IPS-18a (cell line): ENCODE results near the gene TSPAN16.
A peak's percentile ranks its signal among the peaks of the same experiment; 100 is the strongest.

ENCODE experiments used
- H3K27ac ChIP-seq: one replicate; pipeline ENCODE4 v1.5.1; 2013; ENCODE audit warnings: low read length
- H3K27me3 ChIP-seq: one replicate; pipeline ENCODE4 v1.6.1; 2013; ENCODE audit warnings: mild to moderate bottlenecking, low read length; ENCODE audit not compliant: control insufficient read depth, insufficient read depth
- H3K36me3 ChIP-seq: one replicate; pipeline ENCODE4 v1.6.1; 2013; ENCODE audit warnings: low read depth, low read length; ENCODE audit not compliant: control insufficient read depth
- H3K4me1 ChIP-seq: one replicate; pipeline ENCODE4 v1.6.1; 2013; ENCODE audit warnings: low read depth, low read length; ENCODE audit not compliant: control insufficient read depth
- H3K4me3 ChIP-seq: one replicate; pipeline ENCODE4 v1.5.1; 2013; ENCODE audit warnings: low read length
- H3K9ac ChIP-seq: one replicate; pipeline ENCODE4 v1.6.1; 2013; ENCODE audit warnings: mild to moderate bottlenecking, low read length, moderate library complexity
- H3K9me3 ChIP-seq: one replicate; pipeline ENCODE4 v1.6.1; 2013; ENCODE audit warnings: low read depth, low read length; ENCODE audit not compliant: control insufficient read depth

The TSPAN16 gene

GRCh38 chr19:11355160-11356073 lies 59.5 kb downstream of the TSPAN16 start, which contains the start of gene PLPPR2:
PLPPR2 (plus strand) TSS chr19:11355432; CDS start chr19:11357674, 2,242 bp downstream.
- Histone ChIP-seq H3K9ac (no peak within 1 kb of the TSS), H3K27me3 (peaks cover 9% of the 10 kb centered on the region), H3K27ac (no peak within 1 kb of the TSS), H3K9me3 (no peaks in the 10 kb centered on the region), H3K4me3 (peak within 1 kb of the TSS; percentile 44), H3K36me3 (no peaks in the 10 kb centered on the region), H3K4me1 (no peaks in the 10 kb centered on the region)

GRCh38 chr19:11356074-11356397 lies 60.1 kb downstream of the TSPAN16 start:
- Histone ChIP-seq H3K4me3 (peak overlapping the region; percentile 44), H3K27me3 (peaks cover 14% of the 10 kb centered on the region), H3K4me1 (no peaks in the 10 kb centered on the region), H3K9me3 (no peaks in the 10 kb centered on the region), H3K9ac (no peak overlapping the region), H3K36me3 (no peaks in the 10 kb centered on the region), H3K27ac (no peak overlapping the region)

- no peak overlapping the region for H3K4me3 ChIP-seq
- no peak overlapping the region for H3K27ac ChIP-seq
- no peaks in the 10 kb centered on the region for H3K9me3 ChIP-seq
- no peak overlapping the region for H3K9ac ChIP-seq
- no peaks in the 10 kb centered on the region for H3K36me3 ChIP-seq
- H3K4me1 ChIP-seq: no peaks in the 10 kb centered on the region
- H3K27me3 ChIP-seq: peaks cover 14% of the 10 kb centered on the region
Observed at GRCh38 chr19:11356676-11357550, 61.0 kb downstream of the TSPAN16 start.

- peaks cover 14% of the 10 kb centered on the region for H3K27me3 ChIP-seq
- H3K27ac ChIP-seq: no peak overlapping the region
- H3K9ac ChIP-seq: no peak overlapping the region
- H3K4me3 ChIP-seq: no peak overlapping the region
- H3K4me1 ChIP-seq: no peaks in the 10 kb centered on the region
- no peaks in the 10 kb centered on the region for H3K36me3 ChIP-seq
- H3K9me3 ChIP-seq: no peaks in the 10 kb centered on the region
Observed at GRCh38 chr19:11359421-11359820, 63.5 kb downstream of the TSPAN16 start.

- Histone ChIP-seq H3K9ac (no peak overlapping the region), H3K36me3 (no peaks in the 10 kb centered on the region), H3K9me3 (no peaks in the 10 kb centered on the region), H3K4me1 (no peaks in the 10 kb centered on the region), H3K27ac (no peak overlapping the region), H3K4me3 (peak overlapping the region; percentile 52), H3K27me3 (peaks cover 8% of the 10 kb centered on the region)
Observed at GRCh38 chr19:11361037-11361770, 65.2 kb downstream of the TSPAN16 start.

GRCh38 chr19:11361771-11362731 lies 66.1 kb downstream of the TSPAN16 start:
- Histone ChIP-seq H3K9me3 (no peaks in the 10 kb centered on the region), H3K27ac (no peak overlapping the region), H3K27me3 (peaks cover 6% of the 10 kb centered on the region), H3K36me3 (no peaks in the 10 kb centered on the region), H3K4me1 (no peaks in the 10 kb centered on the region), H3K9ac (no peak overlapping the region), H3K4me3 (peak overlapping the region; percentile 52)

GRCh38 chr19:11363881-11364280 lies 67.9 kb downstream of the TSPAN16 start:
- Histone ChIP-seq H3K9me3 (no peaks in the 10 kb centered on the region), H3K27me3 (peaks cover 6% of the 10 kb centered on the region), H3K9ac (no peak overlapping the region), H3K4me3 (no peak overlapping the region), H3K4me1 (no peaks in the 10 kb centered on the region), H3K36me3 (no peaks in the 10 kb centered on the region), H3K27ac (no peak overlapping the region)

GRCh38 chr19:11364296-11364904 lies 68.4 kb downstream of the TSPAN16 start:
- Histone ChIP-seq H3K9ac (no peak overlapping the region), H3K27me3 (peaks cover 6% of the 10 kb centered on the region), H3K36me3 (no peaks in the 10 kb centered on the region), H3K9me3 (no peaks in the 10 kb centered on the region), H3K27ac (no peak overlapping the region), H3K4me1 (no peaks in the 10 kb centered on the region), H3K4me3 (no peak overlapping the region)

GRCh38 chr19:11364935-11365334 lies 69.0 kb downstream of the TSPAN16 start:
- Histone ChIP-seq H3K9ac (no peak overlapping the region), H3K27ac (no peak overlapping the region), H3K4me3 (no peak overlapping the region), H3K36me3 (no peaks in the 10 kb centered on the region), H3K9me3 (no peaks in the 10 kb centered on the region), H3K27me3 (peaks cover 6% of the 10 kb centered on the region), H3K4me1 (no peaks in the 10 kb centered on the region)
